ENCODE measurements around the gene MEP1A.
"Not testable (repeated sequence)": the region's sequence is repeated elsewhere in the genome, so short reads cannot be mapped to it uniquely, and the experiment has no call there.

The MEP1A gene, protein sequence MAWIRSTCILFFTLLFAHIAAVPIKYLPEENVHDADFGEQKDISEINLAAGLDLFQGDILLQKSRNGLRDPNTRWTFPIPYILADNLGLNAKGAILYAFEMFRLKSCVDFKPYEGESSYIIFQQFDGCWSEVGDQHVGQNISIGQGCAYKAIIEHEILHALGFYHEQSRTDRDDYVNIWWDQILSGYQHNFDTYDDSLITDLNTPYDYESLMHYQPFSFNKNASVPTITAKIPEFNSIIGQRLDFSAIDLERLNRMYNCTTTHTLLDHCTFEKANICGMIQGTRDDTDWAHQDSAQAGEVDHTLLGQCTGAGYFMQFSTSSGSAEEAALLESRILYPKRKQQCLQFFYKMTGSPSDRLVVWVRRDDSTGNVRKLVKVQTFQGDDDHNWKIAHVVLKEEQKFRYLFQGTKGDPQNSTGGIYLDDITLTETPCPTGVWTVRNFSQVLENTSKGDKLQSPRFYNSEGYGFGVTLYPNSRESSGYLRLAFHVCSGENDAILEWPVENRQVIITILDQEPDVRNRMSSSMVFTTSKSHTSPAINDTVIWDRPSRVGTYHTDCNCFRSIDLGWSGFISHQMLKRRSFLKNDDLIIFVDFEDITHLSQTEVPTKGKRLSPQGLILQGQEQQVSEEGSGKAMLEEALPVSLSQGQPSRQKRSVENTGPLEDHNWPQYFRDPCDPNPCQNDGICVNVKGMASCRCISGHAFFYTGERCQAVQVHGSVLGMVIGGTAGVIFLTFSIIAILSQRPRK

DNA sequence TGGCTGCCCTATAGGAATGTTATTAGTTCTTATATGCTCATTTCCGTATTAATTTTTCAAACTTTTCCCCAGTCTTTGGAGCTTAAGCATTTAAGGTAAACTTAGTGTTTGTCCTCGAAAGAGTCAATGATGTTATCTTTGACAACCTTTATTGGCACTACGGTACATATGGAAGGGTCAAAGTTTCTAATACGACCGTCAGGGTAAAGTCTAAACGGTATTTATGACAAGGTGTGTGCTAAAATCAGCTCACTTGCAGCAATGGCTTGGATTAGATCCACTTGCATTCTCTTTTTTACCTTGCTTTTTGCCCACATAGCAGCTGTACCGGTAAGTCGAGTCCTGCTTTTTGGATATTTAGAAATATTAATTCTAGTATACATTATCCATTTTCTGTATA, at the start of gene MEP1A:
TSS of gene MEP1A (plus strand) at position 252 of the 400 bp plus-strand sequence. CDS start at position 262, 10 bp downstream.
- DNase-seq (ENCODE audit: insufficient read length, low spot score), result no peak
- no peak for TF ChIP-seq CTCF (IDR thresholded peaks at IDR 0.05; ENCODE audit: insufficient read depth, missing control alignments)
- FAIRE-seq, result no peak

- TF ChIP-seq CTCF (IDR thresholded peaks at IDR 0.05; ENCODE audit: insufficient read depth, missing control alignments), result no peak
- DNase-seq (ENCODE audit: insufficient read length, low spot score) (no peak), FAIRE-seq (no peak)
Observed at GRCh38 chr6:46743425-46744158, 49.6 kb upstream of the MEP1A start.

DNA sequence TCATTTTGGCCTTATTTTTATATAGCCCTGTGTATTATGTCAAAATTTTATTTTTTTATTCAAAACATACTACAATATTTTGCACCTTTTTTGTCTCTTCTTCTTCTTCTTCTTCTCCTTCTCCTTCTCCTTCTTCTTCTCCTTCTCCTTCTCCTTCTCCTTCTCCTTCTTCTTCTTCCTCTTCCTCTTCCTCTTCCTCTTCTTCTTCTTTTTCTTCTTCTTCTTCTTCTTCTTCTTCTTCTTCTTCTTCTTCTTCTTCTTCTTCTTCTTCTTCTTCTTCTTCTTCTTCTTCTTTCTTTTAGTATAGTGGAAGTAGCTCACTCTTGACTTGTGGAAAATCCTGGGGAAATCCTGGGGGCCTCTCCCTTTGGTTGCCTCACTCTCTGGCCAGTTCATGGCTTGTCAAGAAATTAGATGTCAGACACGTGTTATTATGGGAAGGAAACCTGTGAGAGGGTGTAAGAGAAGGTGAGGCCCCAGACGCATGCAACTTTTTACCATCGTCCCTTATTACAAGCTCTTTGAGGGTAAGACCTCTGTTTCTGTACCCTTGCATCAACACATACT, 48.9 kb upstream of the MEP1A start:
- FAIRE-seq; DNase-seq (ENCODE audit: insufficient read length, low spot score): not testable (repeated sequence)

DNA sequence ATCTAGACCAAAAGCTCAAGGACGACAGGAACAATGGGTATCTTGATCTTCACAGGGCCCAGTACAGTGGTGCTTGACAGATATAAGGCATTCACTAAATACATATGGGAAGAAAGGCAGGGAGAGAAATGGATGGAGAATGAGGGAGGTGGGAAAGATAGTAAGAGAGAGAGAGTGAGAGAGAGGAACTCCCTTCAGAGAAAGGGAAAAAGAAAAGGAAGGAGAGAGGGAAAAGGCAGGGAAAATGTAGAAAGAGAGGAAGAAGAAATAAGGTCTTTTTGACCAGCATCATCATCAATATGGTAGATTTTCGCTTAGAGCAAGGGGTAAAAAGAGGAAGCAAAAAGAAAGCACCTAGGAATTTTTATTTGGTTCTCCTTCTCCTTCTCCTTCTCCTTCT, 47.2 kb upstream of the MEP1A start:
- DNase-seq (ENCODE audit: insufficient read length, low spot score) (no peak), FAIRE-seq (no peak)
- no peak for TF ChIP-seq CTCF (IDR thresholded peaks at IDR 0.05; ENCODE audit: insufficient read depth, missing control alignments)

DNA sequence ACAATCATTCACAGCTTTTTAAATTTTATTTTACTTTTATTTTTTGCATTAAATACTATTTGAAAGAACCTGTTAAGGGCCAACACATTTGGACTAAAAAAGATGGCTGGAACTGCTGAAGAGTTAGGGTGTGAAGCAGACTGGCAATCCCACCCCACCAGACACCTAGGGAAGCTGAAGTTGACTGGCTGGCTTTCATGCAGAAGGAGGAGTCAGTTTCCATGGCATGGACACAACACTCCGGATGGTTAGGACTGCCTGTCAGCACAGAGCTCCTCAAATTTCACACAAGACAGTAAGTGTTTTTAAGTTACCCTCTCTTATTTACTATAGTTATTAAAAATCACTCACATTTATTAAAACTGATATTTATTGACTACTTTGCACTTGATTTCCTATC, 46.5 kb upstream of the MEP1A start, which contains the start of gene ANKRD66:
TSS of gene ANKRD66 (plus strand) at position 238 of the 400 bp plus-strand sequence. CDS start 5,016 bp downstream, outside the sequence.
- FAIRE-seq, result no peak
- TF ChIP-seq CTCF (IDR thresholded peaks at IDR 0.05; ENCODE audit: insufficient read depth, missing control alignments), result no peak
- no peak for DNase-seq (ENCODE audit: insufficient read length, low spot score)

DNA sequence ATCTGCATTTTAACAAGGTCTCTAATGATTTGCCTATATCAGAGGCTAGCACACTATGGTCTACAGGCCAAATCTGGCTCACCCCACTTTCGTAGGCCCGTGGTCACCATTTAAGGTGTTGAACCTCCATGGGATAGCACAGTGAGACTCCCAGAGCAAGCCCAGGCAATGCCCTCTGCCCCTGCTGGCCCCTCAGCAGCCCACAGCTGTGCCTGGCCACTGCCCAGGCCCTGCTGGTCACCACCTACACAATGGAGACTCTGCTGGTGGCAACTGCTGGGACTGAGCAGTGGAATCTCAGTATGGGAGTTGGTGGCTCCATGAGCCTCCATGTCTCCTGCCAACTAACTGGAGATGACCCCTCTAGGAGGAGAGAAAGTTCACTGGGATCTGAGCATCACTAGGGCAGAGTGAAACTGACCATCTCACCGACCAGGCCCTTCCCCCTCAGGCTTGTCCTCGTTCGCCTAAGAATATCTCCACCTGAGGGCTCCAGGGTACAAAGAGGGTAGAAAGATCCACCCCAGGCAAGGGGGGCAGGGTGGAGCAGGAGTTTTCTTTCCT, 44.2 kb upstream of the MEP1A start:
- no peak for FAIRE-seq
- TF ChIP-seq CTCF (IDR thresholded peaks at IDR 0.05; ENCODE audit: insufficient read depth, missing control alignments), result no peak

DNA sequence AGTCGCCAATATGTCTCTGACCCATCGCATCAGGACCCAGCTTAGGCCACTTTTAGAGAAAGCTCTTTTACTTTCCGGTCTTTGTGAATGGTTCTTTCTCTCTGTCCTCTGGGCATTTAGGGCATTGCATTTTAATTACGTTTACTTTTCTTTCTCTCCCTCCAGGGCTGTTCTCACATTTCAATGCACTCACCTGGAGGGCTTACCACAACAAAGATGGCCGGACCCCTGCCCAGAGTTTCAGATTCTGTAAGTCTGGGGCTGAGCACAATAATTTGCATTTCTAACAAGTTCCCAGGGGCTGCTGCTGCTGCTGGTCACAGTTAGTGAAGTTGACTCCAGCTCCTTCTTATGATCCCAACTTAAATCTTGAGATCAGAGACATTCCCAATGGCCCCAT, 43.5 kb upstream of the MEP1A start:
- FAIRE-seq, result no peak
- TF ChIP-seq CTCF (IDR thresholded peaks at IDR 0.05; ENCODE audit: insufficient read depth, missing control alignments), result no peak
- no peak for DNase-seq (ENCODE audit: insufficient read length, low spot score)

More for the DNA sequence above, 44.2 kb upstream of the MEP1A start:
- DNase-seq (ENCODE audit: insufficient read length, low spot score), result no peak

Measured in D721Med (cell line).